HEK293 (cell line): ENCODE measurements around the gene PLA2G5.

ENCODE experiments used
- CTCF ChIA-PET: fragments of 350-600 bp; formaldehyde crosslinking; extraction: SDS; loops from one replicate; lab custom pipeline; 2021; ENCODE audit warnings: antibody characterized with exemption; lab: Yijun Ruan, JAX
- POLR2A ChIA-PET: fragments of 300-600 bp; formaldehyde crosslinking; extraction: SDS; loops from one replicate; lab custom pipeline; 2020; ENCODE audit warnings: antibody characterized with exemption, inconsistent platforms; lab: Yijun Ruan, JAX
- H3K27ac ChIP-seq: fragments of 200-500 bp; sonication (Bioruptor generic); 2 replicates; pipeline ENCODE4 v1.5.1; 2014; ENCODE audit warnings: low read depth, low read length, control low read depth, inconsistent platforms; ENCODE audit errors: extremely low read depth
- H3K36me3 ChIP-seq, 2 experiments: fragments of 200-500 bp in 1 of 2; sonication (Bioruptor generic) in 1 of 2; 1 replicate in 1 of 2; 2 replicates in 1 of 2; pipeline ENCODE4 v1.5.1; 2014 to 2017; ENCODE audit warnings: inconsistent platforms in 2 of 2, low read length in 2 of 2; ENCODE audit not compliant: control insufficient read depth in 2 of 2, insufficient read depth in 1 of 2
- H3K4me1 ChIP-seq: fragments of 200-500 bp; sonication (Bioruptor generic); 2 replicates; pipeline ENCODE4 v1.5.1; 2014; ENCODE audit warnings: mild to moderate bottlenecking, low read length, inconsistent platforms; ENCODE audit not compliant: control insufficient read depth, insufficient read depth
- H3K4me3 ChIP-seq: 2 replicates; pipeline ENCODE4 v1.5.1; 2011; ENCODE audit warnings: low read depth, mild to moderate bottlenecking, control low read depth, low read length, moderate library complexity
- H3K9me3 ChIP-seq: fragments of 200-500 bp; sonication (Bioruptor generic); 2 replicates; pipeline ENCODE4 v1.5.1; 2014; ENCODE audit warnings: low read depth, low read length, inconsistent platforms; ENCODE audit not compliant: control insufficient read depth, insufficient read depth
- BCL11A ChIP-seq: fragments of 450-650 bp; formaldehyde crosslinking; IDR thresholded peaks from 2 replicates; pipeline ENCODE4 v1.5.1; 2016; ENCODE audit warnings: low read depth, missing biosample characterization, missing genetic modification characterization
- GLI4 ChIP-seq: fragments of 450-650 bp; formaldehyde crosslinking; IDR thresholded peaks from 2 replicates; pipeline ENCODE4 v1.5.1; 2016; ENCODE audit warnings: missing biosample characterization, missing genetic modification characterization
- PRDM1 ChIP-seq: fragments of 450-650 bp; formaldehyde crosslinking; IDR thresholded peaks from 2 replicates; pipeline ENCODE4; 2016; ENCODE audit warnings: missing biosample characterization, missing genetic modification characterization
- SP7 ChIP-seq: fragments of 450-650 bp; formaldehyde crosslinking; IDR thresholded peaks from 2 replicates; pipeline ENCODE4 v1.5.1; 2016; ENCODE audit warnings: missing biosample characterization, missing genetic modification characterization
- YY2 ChIP-seq: fragments of 450-650 bp; formaldehyde crosslinking; IDR thresholded peaks from 2 replicates; pipeline ENCODE4 v1.5.1; 2016; ENCODE audit warnings: missing biosample characterization, missing genetic modification characterization
- ZNF121 ChIP-seq: fragments of 450-650 bp; formaldehyde crosslinking; IDR thresholded peaks from 2 replicates; pipeline ENCODE4 v1.5.1; 2016; ENCODE audit warnings: missing biosample characterization, missing genetic modification characterization
- ZNF138 ChIP-seq: fragments of 450-650 bp; formaldehyde crosslinking; IDR thresholded peaks from 2 replicates; pipeline ENCODE4 v1.5.1; 2016; ENCODE audit warnings: missing biosample characterization, missing genetic modification characterization, borderline replicate concordance
- ZNF155 ChIP-seq: fragments of 450-650 bp; formaldehyde crosslinking; IDR thresholded peaks from 2 replicates; pipeline ENCODE4 v1.5.1; 2016; ENCODE audit warnings: missing biosample characterization, missing genetic modification characterization
- ZNF169 ChIP-seq: fragments of 450-650 bp; formaldehyde crosslinking; IDR thresholded peaks from 2 replicates; pipeline ENCODE4 v1.5.1; 2016; ENCODE audit warnings: missing biosample characterization, missing genetic modification characterization
- ZNF239 ChIP-seq: fragments of 450-650 bp; formaldehyde crosslinking; IDR thresholded peaks from 2 replicates; pipeline ENCODE4 v1.5.1; 2016; ENCODE audit warnings: missing biosample characterization, missing genetic modification characterization
- ZNF274 ChIP-seq, 2 experiments: fragments of 200-500 bp in 1 of 2; fragments of 450-650 bp in 1 of 2; sonication (Bioruptor generic) in 1 of 2; formaldehyde crosslinking in 1 of 2; IDR thresholded peaks; 2 replicates each; pipeline versions ENCODE4 v1.5.1 to v1.6.1; 2014 to 2016; ENCODE audit warnings: borderline replicate concordance in 1 of 2, inconsistent platforms in 1 of 2, low read length in 1 of 2, missing biosample characterization in 1 of 2, missing genetic modification characterization in 1 of 2
- ZNF311 ChIP-seq: fragments of 450-650 bp; formaldehyde crosslinking; IDR thresholded peaks from 2 replicates; pipeline ENCODE4 v1.5.1; 2017; ENCODE audit warnings: missing biosample characterization, missing genetic modification characterization, borderline replicate concordance
- ZNF473 ChIP-seq: fragments of 450-650 bp; formaldehyde crosslinking; IDR thresholded peaks from 2 replicates; pipeline ENCODE4 v1.5.1; 2017; ENCODE audit warnings: missing biosample characterization, missing genetic modification characterization
- ZNF48 ChIP-seq: fragments of 450-650 bp; formaldehyde crosslinking; IDR thresholded peaks from 2 replicates; pipeline ENCODE4 v1.5.1; 2016; ENCODE audit warnings: missing biosample characterization, missing genetic modification characterization
- ZNF529 ChIP-seq: fragments of 450-650 bp; formaldehyde crosslinking; IDR thresholded peaks from 2 replicates; pipeline ENCODE4 v1.5.1; 2017; ENCODE audit warnings: missing genetic modification characterization, missing biosample characterization; ENCODE audit not compliant: insufficient replicate concordance
- ZNF585B ChIP-seq: fragments of 450-650 bp; formaldehyde crosslinking; IDR thresholded peaks from 2 replicates; pipeline ENCODE4 v1.5.1; 2016; ENCODE audit warnings: missing biosample characterization, missing genetic modification characterization
- ZNF600 ChIP-seq: fragments of 450-650 bp; formaldehyde crosslinking; IDR thresholded peaks from 2 replicates; pipeline ENCODE4 v1.5.1; 2016; ENCODE audit warnings: missing biosample characterization, missing genetic modification characterization
- ZNF621 ChIP-seq: fragments of 450-650 bp; formaldehyde crosslinking; IDR thresholded peaks from 2 replicates; pipeline ENCODE4 v1.5.1; 2017; ENCODE audit warnings: missing biosample characterization, missing genetic modification characterization
- ZNF660 ChIP-seq: fragments of 450-650 bp; IDR thresholded peaks from 2 replicates; pipeline ENCODE4 v1.5.1; 2018; ENCODE audit warnings: missing biosample characterization, mild to moderate bottlenecking, missing genetic modification characterization
- ZNF670 ChIP-seq: fragments of 450-650 bp; formaldehyde crosslinking; IDR thresholded peaks from 2 replicates; pipeline ENCODE4 v1.5.1; 2016; ENCODE audit warnings: missing biosample characterization, missing genetic modification characterization, low read depth
- ZNF677 ChIP-seq: fragments of 450-650 bp; IDR thresholded peaks from 2 replicates; pipeline ENCODE4 v1.5.0; 2018; ENCODE audit warnings: missing biosample characterization, mild to moderate bottlenecking, missing genetic modification characterization, moderate library complexity
- ZSCAN16 ChIP-seq: fragments of 450-650 bp; formaldehyde crosslinking; IDR thresholded peaks from 2 replicates; pipeline ENCODE4 v1.5.1; 2016; ENCODE audit warnings: missing biosample characterization, missing genetic modification characterization
- TF ChIP-seq, protein P1 (sequence below): fragments of 450-650 bp; formaldehyde crosslinking; IDR thresholded peaks from 2 replicates; pipeline ENCODE4 v1.5.1; 2016; ENCODE audit warnings: missing biosample characterization, missing genetic modification characterization

Gene PLA2G5

DNA sequence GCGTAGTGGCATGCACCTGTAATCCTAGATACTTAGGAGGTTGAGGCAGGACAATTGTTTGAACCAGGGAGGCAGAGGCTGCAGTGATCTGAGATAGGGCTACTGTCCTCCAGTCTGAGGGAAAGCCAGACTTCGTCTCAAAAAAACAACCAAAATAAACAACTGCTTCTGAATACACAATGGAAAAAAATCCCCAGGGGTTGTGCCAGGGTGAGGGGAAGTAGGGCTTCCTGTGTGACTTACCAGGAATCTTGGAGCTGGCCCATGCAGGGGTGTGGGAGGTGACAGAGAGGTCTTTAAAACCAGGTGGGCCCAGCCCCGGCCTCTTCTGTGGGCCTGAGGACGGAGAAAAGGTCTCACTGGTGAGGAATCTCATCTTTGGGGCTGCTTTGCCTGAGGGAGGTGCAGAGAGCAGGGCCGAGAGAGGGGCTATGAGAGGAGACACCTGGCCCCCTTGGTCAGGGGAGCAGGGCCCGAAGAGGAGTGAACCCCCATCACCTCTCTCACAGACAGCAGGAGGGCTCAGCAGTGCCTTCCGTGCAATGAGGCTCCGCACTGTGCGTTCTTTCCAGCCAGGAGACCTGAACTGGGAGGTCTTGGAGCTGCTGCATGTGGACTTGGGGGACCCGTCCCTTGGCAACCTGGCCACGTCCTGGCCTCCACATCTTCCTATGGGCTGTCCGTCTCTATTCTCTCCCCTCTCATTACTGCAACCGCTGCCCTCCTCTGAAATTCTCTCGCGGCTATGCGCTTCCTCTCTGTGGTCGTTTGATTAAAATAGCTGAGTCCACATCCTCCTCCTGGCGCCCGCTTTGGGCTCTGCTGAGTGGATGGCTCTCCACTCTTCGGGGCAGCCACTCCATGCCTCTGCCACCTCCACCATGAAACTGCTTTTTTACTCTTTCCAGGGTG lies 10.7 kb downstream of the PLA2G5 start:
- CTCF ChIA-PET = no interaction called here
- Histone ChIP-seq H3K9me3 (no peaks in the 10 kb centered on the region), H3K27ac (no peak overlapping the region), H3K4me3 (no peak overlapping the region), H3K4me1 (no peaks in the 10 kb centered on the region), H3K36me3 (no peaks in the 10 kb centered on the region)
- POLR2A ChIA-PET = no interaction called here
- no peak for TF ChIP-seq ZNF121 (tag by site-specific recombination)
- TF ChIP-seq YY2 (tag by site-specific recombination) = no peak
- TF ChIP-seq ZNF155 (tag by site-specific recombination) = no peak
- no peak for TF ChIP-seq ZNF621
- TF ChIP-seq ZSCAN16 (tag by site-specific recombination) = no peak
- no peak for TF ChIP-seq ZNF660 (tag by site-specific recombination)
- TF ChIP-seq ZNF585B = no peak
- TF ChIP-seq ZNF48 = no peak
- no peak for TF ChIP-seq SP7 (tag by site-specific recombination)
- no peak for TF ChIP-seq ZNF473 (tag by site-specific recombination)
- no peak for TF ChIP-seq ZNF600
- no peak for TF ChIP-seq BCL11A
- no peak for TF ChIP-seq ZNF169 (tag by site-specific recombination)
- TF ChIP-seq ZNF529 = no peak
- no peak for TF ChIP-seq ZNF670 (tag by site-specific recombination)
- no peak for TF ChIP-seq PRDM1
- no peak for TF ChIP-seq ZNF677 (tag by site-specific recombination)
- TF ChIP-seq, protein P1, sequence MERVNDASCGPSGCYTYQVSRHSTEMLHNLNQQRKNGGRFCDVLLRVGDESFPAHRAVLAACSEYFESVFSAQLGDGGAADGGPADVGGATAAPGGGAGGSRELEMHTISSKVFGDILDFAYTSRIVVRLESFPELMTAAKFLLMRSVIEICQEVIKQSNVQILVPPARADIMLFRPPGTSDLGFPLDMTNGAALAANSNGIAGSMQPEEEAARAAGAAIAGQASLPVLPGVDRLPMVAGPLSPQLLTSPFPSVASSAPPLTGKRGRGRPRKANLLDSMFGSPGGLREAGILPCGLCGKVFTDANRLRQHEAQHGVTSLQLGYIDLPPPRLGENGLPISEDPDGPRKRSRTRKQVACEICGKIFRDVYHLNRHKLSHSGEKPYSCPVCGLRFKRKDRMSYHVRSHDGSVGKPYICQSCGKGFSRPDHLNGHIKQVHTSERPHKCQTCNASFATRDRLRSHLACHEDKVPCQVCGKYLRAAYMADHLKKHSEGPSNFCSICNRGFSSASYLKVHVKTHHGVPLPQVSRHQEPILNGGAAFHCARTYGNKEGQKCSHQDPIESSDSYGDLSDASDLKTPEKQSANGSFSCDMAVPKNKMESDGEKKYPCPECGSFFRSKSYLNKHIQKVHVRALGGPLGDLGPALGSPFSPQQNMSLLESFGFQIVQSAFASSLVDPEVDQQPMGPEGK = no peak
- no peak for TF ChIP-seq ZNF274 (IDR thresholded peaks at IDR 0.05; ENCODE audit: low read length)
- no peak for TF ChIP-seq ZNF274 (tag by site-specific recombination; IDR thresholded peaks at IDR 0.05; ENCODE audit: borderline replicate concordance)
- TF ChIP-seq GLI4 (tag by site-specific recombination) = no peak

DNA sequence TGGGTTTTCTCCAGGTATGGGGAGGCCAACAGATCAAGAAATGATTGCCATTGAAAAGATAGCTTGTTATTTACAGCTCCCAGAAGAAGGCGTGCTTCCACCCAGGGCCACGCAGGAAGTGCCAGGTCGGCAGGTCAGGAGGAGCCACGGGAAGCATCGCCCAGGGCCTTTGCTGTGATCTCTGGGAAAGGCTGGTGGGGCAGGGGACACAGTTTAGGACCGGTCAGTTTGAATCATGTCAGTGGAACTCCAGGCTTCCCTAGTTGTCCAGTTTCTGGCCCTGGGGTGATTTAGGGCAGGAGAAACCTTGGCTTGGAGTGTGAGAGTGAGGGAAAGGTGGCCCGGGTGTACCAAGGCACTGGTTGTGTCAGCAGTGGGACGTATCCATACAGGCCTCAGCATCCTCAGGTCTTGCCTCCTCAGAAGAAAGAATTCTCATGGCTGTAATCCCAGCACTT lies 11.4 kb downstream of the PLA2G5 start:
- POLR2A ChIA-PET = no interaction called here
- no peak for TF ChIP-seq ZNF311 (tag by site-specific recombination)
- TF ChIP-seq ZNF239 (tag by site-specific recombination) = no peak
- TF ChIP-seq ZNF138 (tag by site-specific recombination) = no peak
- TF ChIP-seq ZNF155 (tag by site-specific recombination) = no peak
- Histone ChIP-seq H3K9me3 (no peaks in the 10 kb centered on the region), H3K4me1 (no peaks in the 10 kb centered on the region), H3K4me3 (no peak overlapping the region), H3K27ac (no peak overlapping the region), H3K36me3 (no peaks in the 10 kb centered on the region)
- CTCF ChIA-PET = interaction anchor here (0.6 kb wide), 1 partner anchor 41 kb away, joined by 3 read pairs; no protein-coding TSS in a partner anchor
